ENCODE measurements around the gene NIT1. TPM values are rescaled to one million over a fixed set of nuclear protein-coding genes. Genes with fewer than 3 reads are reported as not detected.

NIT1 gene
- total and polyA plus RNA-seq, 2 of the 13 experiments (the other 11 are each of a cell fraction or from before 2014, with no cell fraction given), result 22.7 to 31.0 TPM

DNA sequence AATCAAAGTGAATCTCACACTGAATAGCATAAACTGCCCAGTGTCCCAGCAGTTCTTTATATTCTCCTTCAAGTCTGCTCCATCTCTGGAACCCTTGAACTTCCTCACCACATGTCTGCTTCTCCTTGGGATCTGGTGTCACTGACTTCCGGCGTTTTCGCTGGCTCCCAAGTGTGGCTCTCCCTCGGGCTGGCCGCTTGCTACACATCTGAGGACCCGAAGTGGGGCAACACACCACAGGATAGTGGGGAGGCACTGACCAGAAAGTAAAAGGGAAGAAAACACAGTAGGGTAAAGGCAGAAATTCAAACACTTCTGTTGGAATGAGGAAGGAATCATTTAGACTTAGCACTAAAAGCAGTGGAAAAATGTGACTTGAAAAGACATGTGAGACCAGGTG is 5.1 kb downstream of the NIT1 start (continued):
- TF ChIP-seq ZBTB40 (IDR thresholded peaks at IDR 0.05) (no peak), ZBTB40 (CRISPR knock-in tag; IDR thresholded peaks at IDR 0.05) (no peak), POLR2A (IDR thresholded peaks at IDR 0.05; ENCODE audit: insufficient read depth in 1 of 2, low read depth in 2 of 2, low read length in 2 of 2) (no peak), ARID2 (CRISPR knock-in tag; IDR thresholded peaks at IDR 0.05; ENCODE audit: borderline replicate concordance) (no peak), TARDBP (CRISPR knock-in tag; IDR thresholded peaks at IDR 0.05) (no peak), ZNF460 (CRISPR knock-in tag; IDR thresholded peaks at IDR 0.05; ENCODE audit: borderline replicate concordance) (no peak), DR1 (CRISPR knock-in tag; IDR thresholded peaks at IDR 0.05) (no peak), GABPA (IDR thresholded peaks at IDR 0.05; ENCODE audit: low read depth, low read length) (no peak), GABPA (CRISPR knock-in tag; IDR thresholded peaks at IDR 0.05; ENCODE audit: low read depth) (no peak)
- TF ChIP-seq, protein P1, sequence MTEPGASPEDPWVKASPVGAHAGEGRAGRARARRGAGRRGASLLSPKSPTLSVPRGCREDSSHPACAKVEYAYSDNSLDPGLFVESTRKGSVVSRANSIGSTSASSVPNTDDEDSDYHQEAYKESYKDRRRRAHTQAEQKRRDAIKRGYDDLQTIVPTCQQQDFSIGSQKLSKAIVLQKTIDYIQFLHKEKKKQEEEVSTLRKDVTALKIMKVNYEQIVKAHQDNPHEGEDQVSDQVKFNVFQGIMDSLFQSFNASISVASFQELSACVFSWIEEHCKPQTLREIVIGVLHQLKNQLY (CRISPR knock-in tag; IDR thresholded peaks at IDR 0.05), result no peak
